ENCODE data around the gene KCNQ2. TPM values are rescaled to one million over a fixed set of nuclear protein-coding genes. Genes with fewer than 3 reads are reported as not detected.

The KCNQ2 gene
- total RNA-seq, 1 experiment from 2014 or later, result not detected

GRCh38 chr20:63363981-63364561, 108.4 kb downstream of the KCNQ2 start:
- intact Hi-C loops (cut with micrococcal nuclease), result no loop called here
- Mint-ChIP-seq H3K27me3 (ENCODE audit: insufficient read depth, unreplicated experiment) (peaks cover 18% of the 10 kb centered on the region), H3K4me1 (ENCODE audit: insufficient read depth, unreplicated experiment) (no peaks in the 10 kb centered on the region)

GRCh38 chr20:63363013-63363957, 109.2 kb downstream of the KCNQ2 start:
- Mint-ChIP-seq H3K27me3 (ENCODE audit: insufficient read depth, unreplicated experiment) (peaks cover 12% of the 10 kb centered on the region), H3K36me3 (ENCODE audit: insufficient read depth, unreplicated experiment) (no peaks in the 10 kb centered on the region), H3K27ac (ENCODE audit: low read depth, unreplicated experiment) (no peak overlapping the region), H3K9me3 (ENCODE audit: unreplicated experiment) (no peaks in the 10 kb centered on the region), H3K4me1 (ENCODE audit: insufficient read depth, unreplicated experiment) (no peaks in the 10 kb centered on the region), H3K4me3 (ENCODE audit: unreplicated experiment) (no peak overlapping the region)
- intact Hi-C loops (cut with micrococcal nuclease), result no loop called here
- no peak for TF ChIP-seq CTCF (IDR thresholded peaks at IDR 0.05; ENCODE audit: unreplicated experiment)
- POLR2A ChIA-PET, result no interaction called here
- BruUV-seq (replicated peaks), result no TSS peak
- CTCF ChIA-PET, result interaction anchor here (1.4 to 3.3 kb wide), 3 partner anchors 19 to 140 kb away, joined by 6 to 10 read pairs (median 7); no protein-coding TSS in a partner anchor
- no peak for DNase-seq (ENCODE audit: unreplicated experiment)

More at GRCh38 chr20:63363981-63364561, 108.4 kb downstream of the KCNQ2 start:
- no TSS peak for BruUV-seq (replicated peaks)
- no peaks in the 10 kb centered on the region for H3K9me3 Mint-ChIP-seq (ENCODE audit: unreplicated experiment)
- CTCF ChIA-PET, result interaction anchor here (1.1 to 3.3 kb wide), 3 partner anchors 17 to 140 kb away, joined by 3 to 10 read pairs (median 7); no protein-coding TSS in a partner anchor
- H3K36me3 Mint-ChIP-seq (ENCODE audit: insufficient read depth, unreplicated experiment), result no peaks in the 10 kb centered on the region
- POLR2A ChIA-PET, result no interaction called here
- no peak overlapping the region for H3K4me3 Mint-ChIP-seq (ENCODE audit: unreplicated experiment)
- TF ChIP-seq CTCF (IDR thresholded peaks at IDR 0.05; ENCODE audit: unreplicated experiment), result no peak
- DNase-seq (ENCODE audit: unreplicated experiment), result no peak
- H3K27ac Mint-ChIP-seq (ENCODE audit: low read depth, unreplicated experiment), result no peak overlapping the region

GRCh38 chr20:63362436-63363009, 109.9 kb downstream of the KCNQ2 start:
- Mint-ChIP-seq H3K4me1 (ENCODE audit: insufficient read depth, unreplicated experiment) (no peaks in the 10 kb centered on the region), H3K27me3 (ENCODE audit: insufficient read depth, unreplicated experiment) (peaks cover 12% of the 10 kb centered on the region), H3K27ac (ENCODE audit: low read depth, unreplicated experiment) (no peak overlapping the region), H3K9me3 (ENCODE audit: unreplicated experiment) (no peaks in the 10 kb centered on the region), H3K4me3 (ENCODE audit: unreplicated experiment) (no peak overlapping the region), H3K36me3 (ENCODE audit: insufficient read depth, unreplicated experiment) (no peaks in the 10 kb centered on the region)
- TF ChIP-seq CTCF (IDR thresholded peaks at IDR 0.05; ENCODE audit: unreplicated experiment), result no peak
- no peak for DNase-seq (ENCODE audit: unreplicated experiment)
- no TSS peak for BruUV-seq (replicated peaks)
- ChIA-PET CTCF (interaction anchor here (1.4 to 3.3 kb wide), 2 partner anchors 54 to 139 kb away, joined by 6 to 10 read pairs; no protein-coding TSS in a partner anchor), POLR2A (no interaction called here)
- intact Hi-C loops (cut with micrococcal nuclease), result no loop called here
